CD4-positive, alpha-beta T cell (primary cell): ENCODE results near the gene CBLN1. TPM values are rescaled to one million over a fixed set of nuclear protein-coding genes. Genes with fewer than 3 reads are reported as not detected.

Source experiments
- ATAC-seq: fragments of 200-7000 bp; cut with Tn5 transposase; one replicate; pipeline ENCODE4 v1.10.0; 2022; ENCODE audit warnings: mild to moderate bottlenecking; ENCODE audit not compliant: poor library complexity
- CTCF ChIA-PET: fragments of 350-600 bp; sonication (Branson Sonifier 250); formaldehyde crosslinking; loops from one replicate; lab custom pipeline; 2021; ENCODE audit warnings: antibody characterized with exemption, inconsistent platforms; lab: Charles Lee
- POLR2A ChIA-PET: fragments of 350-600 bp; sonication (Branson Sonifier 250); formaldehyde crosslinking; loops from one replicate; lab custom pipeline; 2021; ENCODE audit warnings: antibody characterized with exemption, inconsistent platforms; lab: Charles Lee
- DNase-seq, 14 experiments: peaks; one replicate each; pipeline ENCODE4 v3.0.0-alpha.2; 2013 to 2020; ENCODE audit warnings: mixed read lengths in 2 of 14
- H3K27ac ChIP-seq, 2 donors: one replicate each; pipeline versions ENCODE4 v1.5.1 to v1.7.0; 2013; ENCODE audit warnings: low read length in 2 of 2, low read depth in 1 of 2, mild to moderate bottlenecking in 1 of 2
- H3K27me3 ChIP-seq, 2 experiments: 1 replicate in 1 of 2; 2 replicates in 1 of 2; pipeline versions ENCODE4 v1.6.1 to v1.7.0; 2013; ENCODE audit warnings: low read length in 2 of 2, control low read depth in 1 of 2, mild to moderate bottlenecking in 1 of 2, moderate library complexity in 1 of 2; ENCODE audit not compliant: insufficient read depth in 2 of 2, control insufficient read depth in 1 of 2
- H3K36me3 ChIP-seq: one replicate; pipeline ENCODE4 v1.6.1; 2013; ENCODE audit warnings: low read length, control low read depth; ENCODE audit not compliant: insufficient read depth
- H3K4me1 ChIP-seq: one replicate; pipeline ENCODE4 v1.6.1; 2013; ENCODE audit warnings: low read length, control low read depth; ENCODE audit not compliant: insufficient read depth
- H3K4me3 ChIP-seq: one replicate; pipeline ENCODE4 v1.5.1; 2013; ENCODE audit warnings: mild to moderate bottlenecking, low read length, moderate library complexity
- H3K9me3 ChIP-seq, 2 experiments: 1 replicate in 1 of 2; 2 replicates in 1 of 2; pipeline versions ENCODE4 v1.6.1 to v1.7.0; 2013; ENCODE audit warnings: low read length in 2 of 2, mild to moderate bottlenecking in 2 of 2, control low read depth in 1 of 2, moderate library complexity in 1 of 2; ENCODE audit not compliant: control insufficient read depth in 1 of 2, insufficient read depth in 1 of 2
- H3K27ac Mint-ChIP-seq: one replicate; pipeline ENCODE4 v1.8.0; 2020; ENCODE audit warnings: mixed read lengths
- H3K27me3 Mint-ChIP-seq: one replicate; pipeline ENCODE4 v1.8.0; 2021; ENCODE audit warnings: mixed read lengths
- H3K36me3 Mint-ChIP-seq: one replicate; pipeline ENCODE4 v1.8.0; 2021; ENCODE audit warnings: low read depth, mixed read lengths
- H3K4me1 Mint-ChIP-seq: one replicate; pipeline ENCODE4 v1.8.0; 2021; ENCODE audit warnings: low read depth, mixed read lengths
- H3K4me3 Mint-ChIP-seq: one replicate; pipeline ENCODE4 v1.8.0; 2020; ENCODE audit warnings: mild to moderate bottlenecking, mixed read lengths
- H3K9me3 Mint-ChIP-seq: one replicate; pipeline ENCODE4 v1.8.0; 2020; ENCODE audit warnings: mixed read lengths
- CTCF ChIP-seq: fragments of 200-600 bp; IDR thresholded peaks from one replicate; pipeline ENCODE4 v1.8.0; 2022; ENCODE audit warnings: antibody characterized with exemption, mild to moderate bottlenecking
- intact Hi-C, 2 experiments: fragments of 100-400 bp; cut with DNase I in 1 of 2; cut with micrococcal nuclease in 1 of 2; formaldehyde crosslinking; loops; one replicate each; pipeline versions ENCODE4 v1.15.1 to v1.9.0; 2023 to 2025; cut with DNase I, micrococcal nuclease
- total RNA-seq, 174 experiments: library from RNA in 2 of 174; stranded (reverse) in 2 of 174; gene quantifications; one replicate each; pipeline ENCODE4 v1.2.3 and lab custom pipeline; 2021 to 2026

The CBLN1 gene
- total RNA-seq, 2 experiments from 2014 or later: not detected

GRCh38 chr16:49281843-49282642 is 405 bp upstream of the CBLN1 start:
- DNase-seq (peak in 6 of 14 experiments; percentile 4 to 44 (median 17)), ATAC-seq (no peak)
- ChIA-PET POLR2A (no interaction called here), CTCF (no interaction called here)
- H3K27ac Mint-ChIP-seq: no peak overlapping the region
- H3K4me1 ChIP-seq: peaks cover 3% of the 10 kb centered on the region
- H3K27me3 Mint-ChIP-seq: peaks cover 79% of the 10 kb centered on the region
- no peak overlapping the region for H3K27ac ChIP-seq
- H3K36me3 Mint-ChIP-seq: no peaks in the 10 kb centered on the region
- no peaks in the 10 kb centered on the region for H3K9me3 Mint-ChIP-seq
- H3K9me3 ChIP-seq: peaks cover 0 to 41% of the 10 kb centered on the region in 2 experiments
- no peak overlapping the region for H3K4me3 ChIP-seq
- H3K36me3 ChIP-seq: no peaks in the 10 kb centered on the region
- TF ChIP-seq CTCF: no peak
- H3K4me1 Mint-ChIP-seq: peaks cover 9% of the 10 kb centered on the region
- peaks cover 54 to 79% of the 10 kb centered on the region in 2 experiments for H3K27me3 ChIP-seq
- intact Hi-C loops: no loop called here
- peak overlapping the region; percentile 48 for H3K4me3 Mint-ChIP-seq

- ChIA-PET CTCF (no interaction called here), POLR2A (no interaction called here)
- intact Hi-C loops: no loop called here
- peaks cover 3% of the 10 kb centered on the region for H3K4me1 ChIP-seq
- peak overlapping the region; percentile 20 for H3K4me3 Mint-ChIP-seq
- H3K27ac ChIP-seq: no peak overlapping the region
- H3K36me3 Mint-ChIP-seq: no peaks in the 10 kb centered on the region
- ATAC-seq (no peak), DNase-seq (no peak)
- no peak for TF ChIP-seq CTCF
- no peaks in the 10 kb centered on the region for H3K9me3 Mint-ChIP-seq
- peaks cover 64 to 84% of the 10 kb centered on the region in 2 experiments for H3K27me3 ChIP-seq
- H3K27ac Mint-ChIP-seq: no peak overlapping the region
- peaks cover 0 to 45% of the 10 kb centered on the region in 2 experiments for H3K9me3 ChIP-seq
- H3K36me3 ChIP-seq: no peaks in the 10 kb centered on the region
- no peak overlapping the region for H3K4me3 ChIP-seq
- peaks cover 83% of the 10 kb centered on the region for H3K27me3 Mint-ChIP-seq
- peaks cover 9% of the 10 kb centered on the region for H3K4me1 Mint-ChIP-seq
Measured at GRCh38 chr16:49280841-49281371, 732 bp downstream of the CBLN1 start.

GRCh38 chr16:49280105-49280741 is 1.4 kb downstream of the CBLN1 start:
- no peak overlapping the region for H3K27ac ChIP-seq
- intact Hi-C loops: no loop called here
- no peak for TF ChIP-seq CTCF
- peaks cover 85% of the 10 kb centered on the region for H3K27me3 Mint-ChIP-seq
- H3K9me3 ChIP-seq: peaks cover 0 to 49% of the 10 kb centered on the region in 2 experiments
- H3K27ac Mint-ChIP-seq: no peak overlapping the region
- H3K4me3 ChIP-seq: no peak overlapping the region
- H3K27me3 ChIP-seq: peaks cover 71 to 86% of the 10 kb centered on the region in 2 experiments
- ChIA-PET POLR2A (no interaction called here), CTCF (no interaction called here)
- no peak overlapping the region for H3K4me3 Mint-ChIP-seq
- no peaks in the 10 kb centered on the region for H3K36me3 ChIP-seq
- DNase-seq: no peak
- peaks cover 9% of the 10 kb centered on the region for H3K4me1 Mint-ChIP-seq
- ATAC-seq: no peak
- peaks cover 3% of the 10 kb centered on the region for H3K4me1 ChIP-seq
- no peaks in the 10 kb centered on the region for H3K36me3 Mint-ChIP-seq
- H3K9me3 Mint-ChIP-seq: no peaks in the 10 kb centered on the region
